Measurements from ENCODE around the gene PIAS4. TPM values are rescaled to one million over a fixed set of nuclear protein-coding genes. Genes with fewer than 3 reads are reported as not detected.

The PIAS4 gene
- total RNA-seq, 2 experiments from 2014 or later: 23.0 to 37.3 TPM

DNA sequence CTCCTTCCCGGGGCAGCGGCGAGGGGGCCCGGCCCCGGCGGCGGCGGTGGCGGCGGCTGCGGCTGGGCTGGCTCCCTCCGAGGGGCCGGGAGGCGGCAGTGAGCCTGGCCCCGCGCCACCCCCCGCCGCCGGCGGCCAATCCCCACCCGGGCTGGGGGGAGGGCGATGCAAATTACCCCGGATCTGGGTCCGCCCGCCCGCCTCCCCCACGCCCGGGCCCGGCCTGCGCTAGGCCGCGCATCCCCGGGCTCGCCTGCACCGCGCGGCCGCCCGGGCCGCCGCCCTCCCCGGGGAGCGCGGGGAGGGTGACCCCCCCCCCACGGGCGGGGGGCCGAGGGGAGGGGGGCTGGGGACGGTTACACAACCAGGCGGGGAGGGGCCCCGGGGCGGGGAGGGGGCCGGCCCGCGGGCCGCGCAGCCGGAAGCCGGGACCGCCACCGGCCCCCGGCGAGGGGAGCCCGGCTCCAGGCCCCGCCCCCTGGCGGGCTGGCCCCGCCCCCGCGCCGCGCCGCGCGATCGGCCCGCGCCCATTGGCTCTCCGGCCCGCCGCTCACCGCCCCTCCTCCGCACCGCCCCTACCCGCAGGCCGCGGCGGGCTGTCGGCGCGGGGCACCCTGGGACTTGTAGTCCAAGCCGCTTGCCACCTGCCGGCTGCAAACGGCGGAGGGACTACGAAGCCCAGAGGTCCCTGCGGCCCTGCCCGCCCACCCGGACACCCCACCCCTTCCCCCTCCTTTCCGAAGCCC is 58.1 kb downstream of the PIAS4 start:
- Mint-ChIP-seq H3K9me3 (ENCODE audit: low read depth) (no peaks in the 10 kb centered on the region), H3K36me3 (ENCODE audit: low read depth) (peaks cover 5% of the 10 kb centered on the region), H3K27ac (no peak overlapping the region), H3K4me3 (peak overlapping the region; percentile 71), H3K27me3 (no peaks in the 10 kb centered on the region), H3K4me1 (peaks cover 40% of the 10 kb centered on the region)
- peak; percentile 84 for ATAC-seq
- peak; percentile 99 for DNase-seq
- CTCF ChIA-PET: no interaction called here
- POLR2A ChIA-PET: interaction anchor here (0.5 kb wide), 1 partner anchor 8 kb away, joined by 5 read pairs; no protein-coding TSS in a partner anchor
- intact Hi-C loops (cut with DNase I, micrococcal nuclease): loop anchor here (1.0 to 5.0 kb wide), 28 partner anchors 42 to 1837 kb away; partner anchors contain the start of genes EEF2 (in 2 of the 2), MAP2K2 (in 2 of the 2), ANKRD24 (in 1 of the 2) and CACTIN (in 1 of the 2)

DNA sequence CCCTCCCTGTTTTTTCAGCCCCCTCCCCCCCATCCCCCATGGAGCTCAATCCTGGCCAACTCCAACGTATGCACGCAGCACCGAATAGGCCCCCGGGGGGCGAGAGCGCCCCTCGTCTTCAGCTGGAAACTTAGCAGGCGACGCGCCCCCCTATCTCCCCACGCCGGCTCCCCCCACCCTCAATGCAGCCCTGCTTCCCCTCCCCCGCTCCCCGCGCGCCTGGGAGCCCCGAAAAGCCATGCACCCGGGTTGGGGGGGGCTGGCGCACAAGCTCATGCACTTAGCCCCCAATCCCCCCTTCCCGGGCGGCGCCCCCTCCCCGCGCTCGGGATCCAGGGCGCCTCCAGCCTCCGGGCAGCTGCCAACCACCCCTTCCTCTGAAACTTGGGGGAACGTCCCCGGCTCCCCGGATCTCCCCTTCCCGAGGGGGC is 58.7 kb downstream of the PIAS4 start:
- ATAC-seq (peak; percentile 0), DNase-seq (peak; percentile 74)
- Mint-ChIP-seq H3K9me3 (ENCODE audit: low read depth) (no peaks in the 10 kb centered on the region), H3K27ac (no peak overlapping the region), H3K36me3 (ENCODE audit: low read depth) (peaks cover 5% of the 10 kb centered on the region), H3K4me1 (peaks cover 37% of the 10 kb centered on the region), H3K4me3 (peak overlapping the region; percentile 71), H3K27me3 (no peaks in the 10 kb centered on the region)
- POLR2A ChIA-PET: interaction anchor here (0.6 kb wide), 1 partner anchor 8 kb away, joined by 4 read pairs; no protein-coding TSS in a partner anchor
- intact Hi-C loops (cut with DNase I, micrococcal nuclease): loop anchor here (1.0 to 5.0 kb wide), 23 partner anchors 41 to 1836 kb away; partner anchors contain the start of genes EEF2 (in 2 of the 2), MAP2K2 (in 2 of the 2), ANKRD24 (in 1 of the 2) and CACTIN (in 1 of the 2)
- CTCF ChIA-PET: no interaction called here

DNA sequence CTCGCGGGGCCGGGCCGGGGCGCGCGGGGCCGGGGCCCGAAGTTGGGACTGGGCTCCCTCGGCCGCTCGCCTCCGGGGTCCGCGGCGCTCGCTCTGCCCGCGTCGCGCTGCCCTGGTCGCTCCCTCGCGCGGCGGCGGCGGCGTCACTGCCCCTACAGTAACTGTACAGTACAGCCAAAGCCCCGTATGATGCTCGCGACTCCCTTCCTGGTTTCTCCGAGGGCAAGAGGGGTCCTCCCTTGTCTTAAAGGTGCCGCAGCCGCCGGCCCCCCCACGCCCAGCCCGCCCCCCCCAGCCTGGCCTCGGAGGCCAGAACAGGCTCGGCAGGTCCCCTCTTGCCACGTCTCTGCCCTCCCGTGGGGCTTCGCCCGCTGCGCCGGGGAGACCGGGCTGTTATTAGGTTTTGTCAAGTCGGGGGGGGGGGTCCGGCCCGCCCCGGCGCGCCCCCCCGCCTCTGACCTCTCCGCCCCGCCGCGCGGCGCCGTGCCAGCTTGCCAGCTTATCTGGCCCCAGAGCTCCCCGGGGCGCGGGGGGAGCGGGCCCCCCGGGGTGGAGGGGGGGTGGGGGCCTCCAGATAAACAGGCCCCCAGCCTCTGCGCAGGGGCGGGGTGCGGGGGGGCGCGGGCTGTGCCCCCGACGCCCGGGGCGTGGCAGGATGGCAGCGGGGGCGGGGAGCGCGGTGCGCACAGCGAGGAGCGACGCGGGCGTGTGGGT is 59.3 kb downstream of the PIAS4 start, which contains the start of gene ZBTB7A:
Gene ZBTB7A, minus strand, starts transcription at position 218 of the 714 bp plus-strand sequence. CDS start 11,667 bp downstream, outside the sequence.
- CTCF ChIA-PET: no interaction called here
- peaks cover 5% of the 10 kb centered on the region for H3K36me3 Mint-ChIP-seq (ENCODE audit: low read depth)
- peaks cover 33% of the 10 kb centered on the region for H3K4me1 Mint-ChIP-seq
- H3K27me3 Mint-ChIP-seq: no peaks in the 10 kb centered on the region
- DNase-seq (peak; percentile 85), ATAC-seq (peak; percentile 27)
- intact Hi-C loops (cut with DNase I, micrococcal nuclease): loop anchor here (1.0 to 5.0 kb wide), 24 partner anchors 22 to 1835 kb away; partner anchors contain the start of genes EEF2 (in 2 of the 2), MAP2K2 (in 2 of the 2), ANKRD24 (in 1 of the 2) and CACTIN (in 1 of the 2)
- peak within 1 kb of the TSS; percentile 63 for H3K27ac Mint-ChIP-seq
- POLR2A ChIA-PET: interaction anchor here (0.6 kb wide), 1 partner anchor 8 kb away, joined by 4 read pairs; no protein-coding TSS in a partner anchor
- H3K4me3 Mint-ChIP-seq: peak within 1 kb of the TSS; percentile 71
- H3K9me3 Mint-ChIP-seq (ENCODE audit: low read depth): no peaks in the 10 kb centered on the region

DNA sequence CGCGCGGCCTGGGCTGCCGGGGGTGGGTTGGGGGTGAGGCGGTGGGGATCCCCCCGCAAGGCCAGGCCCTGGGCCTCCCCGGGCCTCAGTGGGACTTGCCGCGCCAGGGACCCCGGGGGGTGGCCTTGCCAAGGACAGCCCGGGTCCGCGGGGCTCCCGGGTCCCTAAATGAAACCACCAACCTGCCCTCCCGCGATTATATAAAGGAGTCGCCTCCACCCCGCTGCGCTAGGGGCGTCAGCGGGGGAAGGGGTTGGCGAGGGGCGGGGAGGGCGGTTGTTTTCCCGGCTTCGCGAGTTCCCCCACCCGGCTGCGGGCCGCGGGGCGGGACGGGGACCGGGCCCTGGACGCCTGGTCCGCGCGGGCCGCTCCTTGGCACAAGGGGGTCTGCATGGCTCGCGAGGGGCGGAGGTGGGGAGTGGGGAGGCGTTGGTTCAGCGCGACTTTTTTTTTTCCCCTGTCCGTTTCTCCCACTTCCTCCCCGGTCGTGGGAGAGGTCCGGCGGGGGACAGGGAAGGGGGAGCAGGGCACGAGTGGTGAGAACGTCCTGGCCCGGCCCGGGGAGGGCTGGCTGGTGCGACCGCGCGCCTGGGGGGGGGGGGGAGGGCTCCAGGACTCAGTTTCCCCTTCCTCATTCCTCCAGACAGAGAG is 60.0 kb downstream of the PIAS4 start:
- peak overlapping the region; percentile 75 for H3K27ac Mint-ChIP-seq
- H3K4me3 Mint-ChIP-seq: peak overlapping the region; percentile 68
- intact Hi-C loops (cut with DNase I, micrococcal nuclease): loop anchor here (1.0 to 5.0 kb wide), 17 partner anchors 11 to 1835 kb away; partner anchors contain the start of genes CACTIN (in 1 of the 2), DPP9 (in 1 of the 2), EEF2 (in 1 of the 2) and FZR1 (in 1 of the 2)
- ChIA-PET POLR2A (no interaction called here), CTCF (no interaction called here)
- no peak for ATAC-seq
- H3K27me3 Mint-ChIP-seq: no peaks in the 10 kb centered on the region
- peaks cover 5% of the 10 kb centered on the region for H3K36me3 Mint-ChIP-seq (ENCODE audit: low read depth)
- no peaks in the 10 kb centered on the region for H3K9me3 Mint-ChIP-seq (ENCODE audit: low read depth)
- H3K4me1 Mint-ChIP-seq: peaks cover 29% of the 10 kb centered on the region
- DNase-seq: no peak

GRCh38 chr19:4068047-4068966 is 60.8 kb downstream of the PIAS4 start:
- ATAC-seq (no peak), DNase-seq (no peak)
- H3K9me3 Mint-ChIP-seq (ENCODE audit: low read depth): no peaks in the 10 kb centered on the region
- intact Hi-C loops (cut with DNase I, micrococcal nuclease): loop anchor here (1.0 to 5.0 kb wide), 13 partner anchors 10 to 1834 kb away; partner anchors contain the start of genes CACTIN (in 1 of the 2), DPP9 (in 1 of the 2), EEF2 (in 1 of the 2) and FZR1 (in 1 of the 2)
- no peaks in the 10 kb centered on the region for H3K27me3 Mint-ChIP-seq
- peak overlapping the region; percentile 75 for H3K27ac Mint-ChIP-seq
- peaks cover 5% of the 10 kb centered on the region for H3K36me3 Mint-ChIP-seq (ENCODE audit: low read depth)
- ChIA-PET CTCF (no interaction called here), POLR2A (no interaction called here)
- H3K4me1 Mint-ChIP-seq: peaks cover 24% of the 10 kb centered on the region
- peak overlapping the region; percentile 68 for H3K4me3 Mint-ChIP-seq

- ChIA-PET CTCF (no interaction called here), POLR2A (interaction anchor here (1.0 kb wide), 1 partner anchor 35 kb away, joined by 3 read pairs; no protein-coding TSS in a partner anchor)
- H3K27me3 Mint-ChIP-seq: no peaks in the 10 kb centered on the region
- H3K36me3 Mint-ChIP-seq (ENCODE audit: low read depth): no peaks in the 10 kb centered on the region
- DNase-seq (peak; percentile 78), ATAC-seq (no peak)
- H3K9me3 Mint-ChIP-seq (ENCODE audit: low read depth): no peaks in the 10 kb centered on the region
- H3K4me1 Mint-ChIP-seq: peaks cover 19% of the 10 kb centered on the region
- H3K27ac Mint-ChIP-seq: no peak overlapping the region
- peak overlapping the region; percentile 68 for H3K4me3 Mint-ChIP-seq
- intact Hi-C loops (cut with DNase I, micrococcal nuclease): loop anchor here (5.0 kb wide), 12 partner anchors 38 to 1833 kb away; partner anchors contain the start of genes CACTIN (in 1 of the 2), DPP9 (in 1 of the 2), EEF2 (in 1 of the 2) and FZR1 (in 1 of the 2)
These were observed 61.9 kb downstream of the PIAS4 start for GRCh38 chr19:4069331-4069959.

DNA sequence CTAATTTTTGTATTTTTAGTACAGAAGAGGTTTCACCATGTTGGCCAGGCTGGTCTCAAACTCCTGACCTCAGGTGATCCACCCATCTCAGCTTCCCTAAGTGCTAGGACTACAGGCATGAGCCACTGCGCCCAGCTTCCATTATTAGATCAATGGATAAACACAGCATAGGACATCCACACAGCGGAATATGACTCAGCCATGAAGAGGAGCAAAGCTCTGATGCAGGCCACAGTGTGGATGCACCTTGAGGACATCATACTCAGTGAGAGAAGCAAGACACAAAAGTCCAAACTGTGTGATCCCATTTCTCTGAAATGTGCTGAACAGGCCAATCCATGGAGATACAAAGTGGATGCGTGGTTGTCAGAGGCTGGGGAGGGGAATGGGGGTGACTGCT is 64.1 kb downstream of the PIAS4 start:
- DNase-seq: no peak
- H3K4me1 Mint-ChIP-seq: peaks cover 28% of the 10 kb centered on the region
- no peak for ATAC-seq
- ChIA-PET POLR2A (no interaction called here), CTCF (no interaction called here)
- intact Hi-C loops (cut with DNase I, micrococcal nuclease): no loop called here
- no peak overlapping the region for H3K27ac Mint-ChIP-seq
- no peaks in the 10 kb centered on the region for H3K27me3 Mint-ChIP-seq
- H3K36me3 Mint-ChIP-seq (ENCODE audit: low read depth): no peaks in the 10 kb centered on the region
- H3K9me3 Mint-ChIP-seq (ENCODE audit: low read depth): no peaks in the 10 kb centered on the region
- no peak overlapping the region for H3K4me3 Mint-ChIP-seq

DNA sequence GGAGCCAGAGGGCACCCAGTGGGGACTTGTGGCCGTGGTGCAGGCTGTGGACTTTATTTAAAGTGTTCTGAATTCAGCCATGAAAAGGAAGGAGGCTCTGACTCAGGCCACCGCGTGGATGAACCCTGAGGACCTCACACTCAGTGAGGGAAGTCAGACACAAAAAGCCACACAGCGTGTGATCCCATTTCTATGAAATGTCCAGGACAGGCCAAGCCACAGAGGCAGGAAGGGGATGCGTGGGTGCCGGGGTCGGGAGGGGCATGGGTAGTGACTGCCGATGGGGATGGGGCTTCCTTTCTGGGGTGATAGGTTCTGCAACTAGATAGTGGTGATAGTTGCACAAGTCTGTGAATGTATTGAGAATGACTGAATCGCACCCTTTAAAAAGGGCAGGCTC is 67.8 kb downstream of the PIAS4 start:
- no peaks in the 10 kb centered on the region for H3K27me3 Mint-ChIP-seq
- no peaks in the 10 kb centered on the region for H3K36me3 Mint-ChIP-seq (ENCODE audit: low read depth)
- DNase-seq (peak; percentile 71), ATAC-seq (peak; percentile 63)
- H3K9me3 Mint-ChIP-seq (ENCODE audit: low read depth): no peaks in the 10 kb centered on the region
- H3K4me3 Mint-ChIP-seq: no peak overlapping the region
- intact Hi-C loops (cut with DNase I, micrococcal nuclease): no loop called here
- H3K27ac Mint-ChIP-seq: peak overlapping the region; percentile 69
- ChIA-PET CTCF (interaction anchor here (0.6 to 0.7 kb wide), 2 partner anchors 42 to 651 kb away, joined by 3 to 4 read pairs; no protein-coding TSS in a partner anchor), POLR2A (no interaction called here)
- peaks cover 29% of the 10 kb centered on the region for H3K4me1 Mint-ChIP-seq

- Mint-ChIP-seq H3K27ac (peak overlapping the region; percentile 25), H3K36me3 (ENCODE audit: low read depth) (no peaks in the 10 kb centered on the region), H3K4me3 (no peak overlapping the region), H3K4me1 (peaks cover 31% of the 10 kb centered on the region), H3K9me3 (ENCODE audit: low read depth) (no peaks in the 10 kb centered on the region), H3K27me3 (no peaks in the 10 kb centered on the region)
- intact Hi-C loops (cut with DNase I, micrococcal nuclease): no loop called here
- DNase-seq: no peak
- POLR2A ChIA-PET: no interaction called here
- CTCF ChIA-PET: no interaction called here
- no peak for ATAC-seq
These were observed 69.5 kb downstream of the PIAS4 start for GRCh38 chr19:4077007-4077374.
